Prostate gland (tissue), 2 donors: ENCODE results near the gene AKAP7. TPM values are rescaled to one million over a fixed set of nuclear protein-coding genes. Genes with fewer than 3 reads are reported as not detected.

Experiments used
- DNase-seq: peaks from one replicate; pipeline ENCODE4 v3.0.0-alpha.2; 2019; ENCODE audit warnings: low spot score
- H3K27ac ChIP-seq, 2 donors: fragments of 200-600 bp; sonication (generic); 2 replicates each; pipeline ENCODE4 v1.5.1; 2017 to 2019
- H3K27me3 ChIP-seq: fragments of 200-600 bp; sonication (generic); replicated peaks from 2 replicates; pipeline ENCODE4 v1.5.1; 2019; ENCODE audit not compliant: insufficient read depth
- H3K36me3 ChIP-seq, 2 donors: fragments of 200-600 bp; sonication (generic); 1 replicate in 1 of 2; 2 replicates in 1 of 2; pipeline versions ENCODE4 v1.5.1 to v1.8.1; 2017 to 2019
- H3K4me1 ChIP-seq: fragments of 200-600 bp; sonication (generic); replicated peaks from 2 replicates; pipeline ENCODE4 v1.5.1; 2019
- H3K4me3 ChIP-seq, 2 donors: fragments of 200-600 bp; sonication (generic); 2 replicates each; pipeline ENCODE4 v1.5.1; 2017 to 2019
- H3K9me3 ChIP-seq: fragments of 200-600 bp; sonication (generic); 2 replicates; pipeline ENCODE4 v1.5.1; 2017
- POLR2A ChIP-seq: fragments of 450-650 bp; IDR thresholded peaks from one replicate; pipeline ENCODE4 v1.6.1; 2016; ENCODE audit warnings: antibody characterized with exemption, mild to moderate bottlenecking
- POLR2AphosphoS5 ChIP-seq: sonication (generic); formaldehyde crosslinking; IDR thresholded peaks from one replicate; pipeline ENCODE4 v1.6.1; 2017; ENCODE audit warnings: antibody characterized with exemption
- WGBS: methylation state at CpG from one replicate; pipeline ENCODE4 v1.1.5; 2018; 5-methylcytosine and 5-hydroxymethylcytosine counted together
- intact Hi-C: fragments of 100-400 bp; cut with DNase I; formaldehyde crosslinking; loops from one replicate; pipeline ENCODE4 v1.14.2; 2022
- total RNA-seq, 2 donors: library from RNA; depleted of rRNA; stranded (reverse); fragments of >200 nt; gene quantifications; one replicate each; pipeline ENCODE4 v1.1.0, GENCODE V29; 2016
- TF ChIP-seq, protein P1 (sequence below), 4 experiments: fragments of 200-600 bp in 2 of 4; fragments of 450-650 bp in 2 of 4; sonication (generic) in 2 of 4; IDR thresholded peaks; 1 replicate in 3 of 4; 2 replicates in 1 of 4; pipeline ENCODE4 v1.5.1; 2016 to 2019; ENCODE audit warnings: antibody characterized with exemption in 4 of 4, mild to moderate bottlenecking in 2 of 4, moderate library complexity in 2 of 4

AKAP7 gene
- total RNA-seq, 2 donors from 2014 or later, result 23.7 to 34.3 TPM

DNA sequence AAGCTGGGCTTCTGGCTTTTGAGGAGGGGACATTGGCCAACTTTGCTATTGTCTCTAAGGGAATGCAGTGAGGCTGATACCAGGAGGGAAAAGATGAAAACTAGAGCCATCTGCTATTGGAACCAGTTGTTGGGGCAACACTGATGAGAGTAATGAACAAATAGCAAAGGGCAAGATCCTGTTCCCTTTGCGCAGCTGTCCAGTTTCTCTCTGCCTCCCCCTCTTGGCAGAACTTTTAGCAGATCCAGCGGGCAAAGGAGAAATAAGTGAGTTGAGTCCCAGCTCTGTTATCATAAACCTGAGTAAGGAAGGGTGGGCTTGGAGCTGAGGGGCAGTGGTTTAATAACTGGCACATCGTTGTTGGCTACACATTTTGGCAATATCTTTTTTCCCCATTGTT, 126.8 kb downstream of the AKAP7 start:
- WGBS, result 96% methylated on average over 3 of the region's 3 CpGs
- intact Hi-C loops, result no loop called here
- Histone ChIP-seq H3K27me3 (no peaks in the 10 kb centered on the region), H3K9me3 (no peaks in the 10 kb centered on the region), H3K27ac (no peak overlapping the region), H3K4me1 (no peaks in the 10 kb centered on the region), H3K4me3 (no peak overlapping the region), H3K36me3 (no peaks in the 10 kb centered on the region)
- DNase-seq, result no peak
- TF ChIP-seq, protein P1, sequence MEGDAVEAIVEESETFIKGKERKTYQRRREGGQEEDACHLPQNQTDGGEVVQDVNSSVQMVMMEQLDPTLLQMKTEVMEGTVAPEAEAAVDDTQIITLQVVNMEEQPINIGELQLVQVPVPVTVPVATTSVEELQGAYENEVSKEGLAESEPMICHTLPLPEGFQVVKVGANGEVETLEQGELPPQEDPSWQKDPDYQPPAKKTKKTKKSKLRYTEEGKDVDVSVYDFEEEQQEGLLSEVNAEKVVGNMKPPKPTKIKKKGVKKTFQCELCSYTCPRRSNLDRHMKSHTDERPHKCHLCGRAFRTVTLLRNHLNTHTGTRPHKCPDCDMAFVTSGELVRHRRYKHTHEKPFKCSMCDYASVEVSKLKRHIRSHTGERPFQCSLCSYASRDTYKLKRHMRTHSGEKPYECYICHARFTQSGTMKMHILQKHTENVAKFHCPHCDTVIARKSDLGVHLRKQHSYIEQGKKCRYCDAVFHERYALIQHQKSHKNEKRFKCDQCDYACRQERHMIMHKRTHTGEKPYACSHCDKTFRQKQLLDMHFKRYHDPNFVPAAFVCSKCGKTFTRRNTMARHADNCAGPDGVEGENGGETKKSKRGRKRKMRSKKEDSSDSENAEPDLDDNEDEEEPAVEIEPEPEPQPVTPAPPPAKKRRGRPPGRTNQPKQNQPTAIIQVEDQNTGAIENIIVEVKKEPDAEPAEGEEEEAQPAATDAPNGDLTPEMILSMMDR (IDR thresholded peaks at IDR 0.05), result no peak
- no peak for TF ChIP-seq POLR2A
- TF ChIP-seq POLR2AphosphoS5, result no peak

DNA sequence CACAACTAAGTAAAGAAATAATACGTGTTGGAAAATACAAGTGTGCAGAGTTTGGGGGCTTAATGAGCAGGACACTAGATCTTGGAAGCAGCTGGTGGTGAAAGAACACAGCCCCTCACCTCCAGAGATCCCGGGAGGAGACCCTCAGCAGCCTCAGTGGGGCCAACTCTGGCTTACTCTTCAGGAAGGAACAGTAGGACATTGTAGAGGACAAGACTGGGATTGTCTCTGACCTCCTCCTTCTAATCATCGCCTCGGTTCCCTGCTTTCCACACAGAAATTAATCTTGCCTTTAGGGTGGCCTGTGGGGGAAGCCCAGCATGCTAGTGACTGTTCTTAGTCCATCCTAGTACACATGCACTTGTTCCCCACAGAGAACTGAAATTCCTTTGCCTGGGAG, 130.7 kb downstream of the AKAP7 start:
- WGBS, result 90% methylated on average over 4 of the region's 4 CpGs
- H3K27ac ChIP-seq, result no peak overlapping the region

DNA sequence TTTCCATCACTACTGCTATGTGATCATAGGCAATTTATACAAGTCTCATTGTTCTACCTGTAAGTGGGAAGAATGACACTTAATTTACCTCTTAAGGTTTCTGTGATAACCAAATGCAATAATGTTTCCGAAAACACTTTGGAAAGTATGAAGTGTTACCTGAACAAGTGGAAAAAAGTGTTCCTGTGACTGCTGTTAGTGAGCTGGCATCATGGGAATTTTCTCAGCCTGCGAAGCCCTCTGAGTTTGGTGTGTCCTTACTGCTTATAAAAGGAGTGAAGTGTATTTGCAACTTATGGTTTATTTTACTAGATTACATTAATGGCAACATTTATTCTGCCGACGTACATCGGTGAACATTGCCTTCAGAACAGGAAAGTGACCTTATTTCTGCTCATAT, 133.0 kb downstream of the AKAP7 start:
- intact Hi-C loops, result no loop called here
- DNase-seq, result no peak
- WGBS, result 96% methylated on average over 5 of the region's 5 CpGs

More for the DNA sequence above, 130.7 kb downstream of the AKAP7 start:
- H3K4me3 ChIP-seq, result no peak overlapping the region
- no peaks in the 10 kb centered on the region for H3K36me3 ChIP-seq
- intact Hi-C loops, result no loop called here
- H3K4me1 ChIP-seq, result no peaks in the 10 kb centered on the region
- no peak for DNase-seq
- no peaks in the 10 kb centered on the region for H3K9me3 ChIP-seq
- no peaks in the 10 kb centered on the region for H3K27me3 ChIP-seq
- TF ChIP-seq, protein P1 (IDR thresholded peaks at IDR 0.05), result no peak
- TF ChIP-seq POLR2AphosphoS5 (no peak), POLR2A (no peak)

DNA sequence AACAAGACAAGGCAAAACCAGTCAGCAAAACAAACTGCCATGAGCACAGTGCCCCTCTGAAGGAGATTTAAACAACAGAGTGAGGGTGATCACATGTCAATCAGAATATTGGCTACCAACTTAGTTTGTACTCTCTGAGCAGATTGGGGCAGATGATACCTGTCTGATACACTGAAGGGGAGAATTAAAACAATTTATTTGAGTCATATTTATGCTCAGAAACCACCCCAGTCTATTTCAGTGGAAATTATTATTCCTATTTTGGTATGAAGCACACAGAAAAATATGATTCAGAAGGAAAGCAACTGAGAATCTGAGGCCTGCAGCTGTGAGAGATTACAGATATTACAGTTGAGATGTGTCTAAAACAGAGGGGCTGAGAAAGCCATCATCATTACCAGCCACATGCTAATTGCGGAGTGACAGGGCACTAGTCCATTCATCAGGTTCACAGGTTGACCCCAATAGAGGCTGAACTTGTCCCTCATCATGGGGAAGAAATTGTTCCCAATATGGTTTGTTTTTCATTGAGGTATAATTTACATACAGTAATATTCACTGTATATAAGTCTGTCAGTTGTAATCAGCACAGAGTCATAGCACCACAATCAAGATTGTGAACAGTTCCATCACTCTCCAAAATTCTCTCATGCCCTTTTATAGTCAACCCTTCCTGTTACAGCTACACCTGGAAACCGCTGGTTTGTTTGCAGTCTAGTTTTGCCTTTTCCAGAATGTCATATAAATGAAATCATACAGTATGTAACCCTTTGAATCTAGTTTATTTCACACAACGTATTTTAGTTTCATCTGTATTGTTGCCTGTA, 134.5 kb downstream of the AKAP7 start:
- H3K4me1 ChIP-seq, result no peaks in the 10 kb centered on the region
- no peak for DNase-seq
- no peaks in the 10 kb centered on the region for H3K27me3 ChIP-seq
- H3K36me3 ChIP-seq, result no peaks in the 10 kb centered on the region
- intact Hi-C loops, result no loop called here
- no peaks in the 10 kb centered on the region for H3K9me3 ChIP-seq
- no peak overlapping the region for H3K4me3 ChIP-seq
- H3K27ac ChIP-seq, result no peak overlapping the region
- 98% methylated on average over 3 of the region's 3 CpGs for WGBS
- TF ChIP-seq POLR2A (no peak), POLR2AphosphoS5 (no peak)
- TF ChIP-seq, protein P1 (IDR thresholded peaks at IDR 0.05), result no peak

More for the DNA sequence above, 133.0 kb downstream of the AKAP7 start:
- TF ChIP-seq POLR2A, result no peak
- TF ChIP-seq, protein P1 (IDR thresholded peaks at IDR 0.05), result no peak
- no peak for TF ChIP-seq POLR2AphosphoS5
- H3K4me3 ChIP-seq, result no peak overlapping the region
- no peaks in the 10 kb centered on the region for H3K9me3 ChIP-seq
- no peaks in the 10 kb centered on the region for H3K4me1 ChIP-seq
- H3K27me3 ChIP-seq, result no peaks in the 10 kb centered on the region
- H3K27ac ChIP-seq, result no peak overlapping the region
- no peaks in the 10 kb centered on the region for H3K36me3 ChIP-seq

DNA sequence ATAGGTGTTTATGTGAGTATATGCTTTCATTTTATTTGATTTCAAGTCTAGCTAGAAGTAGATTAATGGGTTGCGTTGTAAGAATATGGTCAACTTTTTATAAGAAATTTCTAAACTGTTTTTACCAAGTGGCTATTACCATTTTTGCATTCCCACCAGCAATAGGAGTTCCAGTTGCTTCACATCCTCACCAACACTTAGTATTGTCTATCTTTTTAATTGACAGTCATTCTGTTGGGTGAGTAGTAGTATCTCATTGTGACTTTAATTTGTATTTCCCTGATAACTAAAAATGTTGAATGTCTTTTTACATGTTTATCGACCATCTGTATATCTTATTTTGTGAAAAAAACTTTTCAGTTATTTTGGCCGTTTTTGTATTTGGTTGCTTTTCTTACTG, 135.3 kb downstream of the AKAP7 start:
- H3K27ac ChIP-seq, result no peak overlapping the region

More for the DNA sequence above, 135.3 kb downstream of the AKAP7 start:
- Histone ChIP-seq H3K36me3 (no peaks in the 10 kb centered on the region), H3K4me1 (no peaks in the 10 kb centered on the region), H3K4me3 (no peak overlapping the region), H3K27me3 (no peaks in the 10 kb centered on the region), H3K9me3 (no peaks in the 10 kb centered on the region)
- intact Hi-C loops, result no loop called here
- TF ChIP-seq POLR2A (no peak), POLR2AphosphoS5 (no peak)
- TF ChIP-seq, protein P1 (IDR thresholded peaks at IDR 0.05), result no peak
- DNase-seq, result no peak
- 93% methylated on average over 3 of the region's 3 CpGs for WGBS
